Progenitor cell of endocrine pancreas (in vitro differentiated cells): ENCODE data around the gene CCDC24. TPM values are rescaled to one million over a fixed set of nuclear protein-coding genes. Genes with fewer than 3 reads are reported as not detected.

Source experiments
- DNase-seq: peaks from one replicate; pipeline ENCODE4 v3.0.0; 2021; ENCODE audit warnings: low spot score; ENCODE audit not compliant: unreplicated experiment
- H3K27ac Mint-ChIP-seq: 2 replicates; pipeline ENCODE4 v1.8.0; 2021; ENCODE audit warnings: mild to moderate bottlenecking, moderate library complexity, mixed read lengths
- H3K27me3 Mint-ChIP-seq: 2 replicates; pipeline ENCODE4 v1.8.0; 2021; ENCODE audit warnings: mixed read lengths
- H3K36me3 Mint-ChIP-seq: 2 replicates; pipeline ENCODE4 v1.8.0; 2022; ENCODE audit warnings: mixed read lengths; ENCODE audit not compliant: insufficient read depth
- H3K4me1 Mint-ChIP-seq: 2 replicates; pipeline ENCODE4 v1.8.0; 2021; ENCODE audit warnings: low read depth, mixed read lengths
- H3K4me3 Mint-ChIP-seq: 2 replicates; pipeline ENCODE4 v1.8.0; 2021; ENCODE audit warnings: low read depth, mild to moderate bottlenecking, moderate library complexity, mixed read lengths
- H3K9me3 Mint-ChIP-seq: 2 replicates; pipeline ENCODE4 v1.8.0; 2021; ENCODE audit warnings: low read depth, mixed read lengths
- total RNA-seq: library from RNA; stranded (reverse); gene quantifications from 2 replicates; pipeline ENCODE4 v1.2.1, GENCODE V29; 2021
- TF ChIP-seq, protein P1 (sequence below): fragments of 200-600 bp; sonication (generic); IDR thresholded peaks from one replicate; pipeline ENCODE4 v1.5.0; 2021; ENCODE audit warnings: antibody characterized with exemption, mild to moderate bottlenecking; ENCODE audit not compliant: unreplicated experiment

CCDC24 gene
- total RNA-seq, 1 donor from 2014 or later = 35.9 TPM

DNA sequence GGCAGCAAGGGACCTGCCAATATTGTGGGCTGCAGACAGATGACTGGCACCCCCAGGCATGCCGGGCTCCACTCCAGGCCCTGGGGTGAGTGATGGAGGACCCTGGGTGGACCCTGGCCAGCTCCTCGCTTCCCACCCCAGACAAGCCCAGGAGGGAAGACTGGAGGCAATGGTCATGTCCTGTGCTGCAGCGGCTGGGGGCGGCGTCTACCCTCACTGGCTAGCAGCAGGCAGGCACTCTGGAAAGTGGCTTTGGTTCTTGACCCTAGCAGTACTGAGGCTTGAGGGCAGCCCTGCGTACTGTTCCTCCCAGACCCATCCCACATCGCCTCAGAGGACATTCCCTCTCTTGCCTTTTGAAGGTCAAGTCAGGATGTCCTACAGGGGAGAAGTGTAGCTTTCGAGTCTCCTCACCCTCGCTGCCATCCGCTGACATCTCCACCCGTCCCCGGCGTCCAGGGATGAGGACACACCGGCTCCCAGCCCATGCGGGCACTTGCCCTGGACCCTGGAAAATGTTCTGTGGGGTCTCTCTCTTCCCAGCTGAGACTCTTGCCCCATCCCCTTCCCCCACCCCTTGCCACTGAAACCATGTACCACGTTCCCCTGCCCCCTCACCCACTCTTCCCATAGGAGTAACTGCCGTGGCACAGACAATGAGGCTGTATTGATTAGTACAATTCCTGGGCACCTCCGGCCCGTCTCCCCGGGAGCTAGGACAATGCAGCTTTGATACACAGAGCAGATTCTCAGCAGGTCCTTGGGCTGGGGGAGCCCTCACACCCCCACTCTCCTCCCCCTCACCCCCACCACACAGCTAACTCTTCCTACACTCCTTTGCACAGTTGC is 24.9 kb downstream of the CCDC24 start:
- no peak for DNase-seq
- H3K27ac Mint-ChIP-seq = no peak overlapping the region
- no peaks in the 10 kb centered on the region for H3K36me3 Mint-ChIP-seq
- H3K4me3 Mint-ChIP-seq = no peak overlapping the region
- TF ChIP-seq, protein P1, sequence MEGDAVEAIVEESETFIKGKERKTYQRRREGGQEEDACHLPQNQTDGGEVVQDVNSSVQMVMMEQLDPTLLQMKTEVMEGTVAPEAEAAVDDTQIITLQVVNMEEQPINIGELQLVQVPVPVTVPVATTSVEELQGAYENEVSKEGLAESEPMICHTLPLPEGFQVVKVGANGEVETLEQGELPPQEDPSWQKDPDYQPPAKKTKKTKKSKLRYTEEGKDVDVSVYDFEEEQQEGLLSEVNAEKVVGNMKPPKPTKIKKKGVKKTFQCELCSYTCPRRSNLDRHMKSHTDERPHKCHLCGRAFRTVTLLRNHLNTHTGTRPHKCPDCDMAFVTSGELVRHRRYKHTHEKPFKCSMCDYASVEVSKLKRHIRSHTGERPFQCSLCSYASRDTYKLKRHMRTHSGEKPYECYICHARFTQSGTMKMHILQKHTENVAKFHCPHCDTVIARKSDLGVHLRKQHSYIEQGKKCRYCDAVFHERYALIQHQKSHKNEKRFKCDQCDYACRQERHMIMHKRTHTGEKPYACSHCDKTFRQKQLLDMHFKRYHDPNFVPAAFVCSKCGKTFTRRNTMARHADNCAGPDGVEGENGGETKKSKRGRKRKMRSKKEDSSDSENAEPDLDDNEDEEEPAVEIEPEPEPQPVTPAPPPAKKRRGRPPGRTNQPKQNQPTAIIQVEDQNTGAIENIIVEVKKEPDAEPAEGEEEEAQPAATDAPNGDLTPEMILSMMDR = no peak
- H3K9me3 Mint-ChIP-seq = no peaks in the 10 kb centered on the region
- peaks cover 7% of the 10 kb centered on the region for H3K4me1 Mint-ChIP-seq
- no peaks in the 10 kb centered on the region for H3K27me3 Mint-ChIP-seq

DNA sequence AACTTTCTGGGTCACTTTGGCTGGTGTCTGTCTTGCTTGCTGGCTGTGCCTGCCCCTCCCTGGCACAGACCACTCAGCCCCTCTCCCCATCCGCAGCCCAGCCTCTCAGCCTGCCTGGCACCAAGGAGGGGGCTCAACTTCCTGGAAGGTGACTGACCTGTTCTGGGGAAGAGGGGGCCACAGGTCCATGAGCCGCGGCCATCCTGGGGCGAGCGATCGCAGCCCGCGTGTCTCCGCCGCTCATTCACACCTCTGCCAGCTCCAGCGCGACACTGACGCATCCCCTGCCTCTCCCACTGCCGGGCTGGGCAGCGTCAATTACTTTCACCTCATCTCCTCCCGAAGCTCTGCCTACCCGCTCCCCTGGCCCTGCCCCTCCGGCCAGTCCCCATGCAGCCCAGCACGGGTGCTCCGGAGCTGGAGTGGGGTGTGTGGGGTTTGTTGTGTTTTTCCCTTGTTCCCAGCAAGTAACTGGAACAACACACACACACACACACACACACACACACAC is 25.5 kb downstream of the CCDC24 start:
- Mint-ChIP-seq H3K9me3 (no peaks in the 10 kb centered on the region), H3K4me1 (peaks cover 3% of the 10 kb centered on the region), H3K4me3 (no peak overlapping the region)

DNA sequence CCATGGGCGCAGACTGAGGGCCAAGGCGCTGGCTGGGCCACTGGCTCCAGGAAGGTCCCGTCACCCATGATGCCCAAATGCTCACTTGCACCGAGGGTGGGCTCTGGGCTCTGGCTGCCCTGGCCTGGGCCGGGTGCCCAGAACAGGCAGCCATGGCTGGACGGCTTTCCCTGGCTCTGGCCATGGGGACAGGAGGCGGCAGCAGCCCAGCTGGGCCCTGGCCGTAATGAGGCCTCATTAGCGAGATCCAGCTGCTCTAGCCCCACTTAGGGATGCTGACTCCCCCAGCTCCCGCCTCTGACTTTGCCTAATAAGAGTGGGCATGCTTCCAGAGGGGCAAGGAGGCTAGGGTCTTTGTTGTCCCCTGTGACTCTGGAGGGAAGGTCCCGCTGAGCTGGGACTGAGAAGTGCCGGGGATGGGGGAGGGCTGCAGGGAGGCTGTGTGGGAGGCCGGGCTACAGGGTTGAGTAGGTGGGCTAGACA is 28.1 kb downstream of the CCDC24 start:
- H3K27me3 Mint-ChIP-seq = no peaks in the 10 kb centered on the region
- TF ChIP-seq, protein P1 = no peak
- H3K4me1 Mint-ChIP-seq = peaks cover 2% of the 10 kb centered on the region
- peaks cover 3% of the 10 kb centered on the region for H3K36me3 Mint-ChIP-seq
- H3K27ac Mint-ChIP-seq = no peak overlapping the region
- H3K4me3 Mint-ChIP-seq = no peak overlapping the region
- no peaks in the 10 kb centered on the region for H3K9me3 Mint-ChIP-seq
- DNase-seq = no peak

More for the DNA sequence above, 25.5 kb downstream of the CCDC24 start:
- DNase-seq = no peak
- no peaks in the 10 kb centered on the region for H3K36me3 Mint-ChIP-seq
- TF ChIP-seq, protein P1 = no peak
- H3K27ac Mint-ChIP-seq = no peak overlapping the region
- no peaks in the 10 kb centered on the region for H3K27me3 Mint-ChIP-seq

DNA sequence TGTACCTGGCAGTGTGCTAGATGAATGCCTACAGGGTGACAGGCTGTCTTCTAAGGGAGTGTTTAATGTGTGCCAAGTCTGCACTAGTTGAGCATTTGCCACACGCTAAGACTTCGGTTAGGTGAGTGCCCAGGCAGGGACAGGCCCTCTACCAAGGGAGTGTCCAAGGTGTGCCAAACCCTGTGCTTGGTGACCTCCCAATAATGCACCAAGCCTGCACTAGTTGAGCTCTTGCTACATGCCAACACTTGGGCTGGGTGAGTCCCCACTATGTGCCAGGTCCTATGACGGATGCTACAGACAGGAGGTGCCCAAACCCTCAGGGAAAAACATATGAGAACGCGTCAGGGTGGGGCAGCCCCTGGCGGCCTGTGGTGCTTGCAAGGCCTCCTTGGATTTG is 29.1 kb downstream of the CCDC24 start:
- no peak overlapping the region for H3K4me3 Mint-ChIP-seq
- DNase-seq = no peak
- no peaks in the 10 kb centered on the region for H3K9me3 Mint-ChIP-seq
- TF ChIP-seq, protein P1 = no peak
- H3K4me1 Mint-ChIP-seq = peaks cover 2% of the 10 kb centered on the region
- peaks cover 6% of the 10 kb centered on the region for H3K36me3 Mint-ChIP-seq
- H3K27ac Mint-ChIP-seq = no peak overlapping the region
- H3K27me3 Mint-ChIP-seq = no peaks in the 10 kb centered on the region

DNA sequence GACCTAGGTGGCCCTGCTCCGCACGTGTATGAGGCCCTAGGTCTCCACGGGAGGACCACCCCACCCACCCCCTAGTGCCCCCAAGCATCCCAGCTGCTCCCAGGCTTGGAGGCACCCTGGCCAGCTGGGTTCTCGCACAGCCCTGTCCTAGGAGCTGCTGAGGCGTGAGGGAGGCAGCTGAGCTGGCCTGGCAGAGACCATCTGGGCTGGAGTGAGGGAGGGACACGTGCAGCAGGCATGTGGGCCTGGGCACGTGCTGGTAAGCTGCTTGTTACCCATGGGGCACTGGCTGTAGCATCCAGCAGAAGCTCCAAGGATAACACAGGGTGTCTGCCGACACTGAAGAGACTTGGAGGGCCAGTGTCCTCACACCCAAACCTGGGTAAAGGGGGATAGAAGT is 29.8 kb downstream of the CCDC24 start:
- Mint-ChIP-seq H3K9me3 (no peaks in the 10 kb centered on the region), H3K4me3 (no peak overlapping the region), H3K36me3 (peaks cover 6% of the 10 kb centered on the region), H3K4me1 (peaks cover 2% of the 10 kb centered on the region), H3K27me3 (no peaks in the 10 kb centered on the region), H3K27ac (no peak overlapping the region)
- TF ChIP-seq, protein P1 = no peak
- no peak for DNase-seq
